ENCODE results near the gene PYM1.

DNA sequence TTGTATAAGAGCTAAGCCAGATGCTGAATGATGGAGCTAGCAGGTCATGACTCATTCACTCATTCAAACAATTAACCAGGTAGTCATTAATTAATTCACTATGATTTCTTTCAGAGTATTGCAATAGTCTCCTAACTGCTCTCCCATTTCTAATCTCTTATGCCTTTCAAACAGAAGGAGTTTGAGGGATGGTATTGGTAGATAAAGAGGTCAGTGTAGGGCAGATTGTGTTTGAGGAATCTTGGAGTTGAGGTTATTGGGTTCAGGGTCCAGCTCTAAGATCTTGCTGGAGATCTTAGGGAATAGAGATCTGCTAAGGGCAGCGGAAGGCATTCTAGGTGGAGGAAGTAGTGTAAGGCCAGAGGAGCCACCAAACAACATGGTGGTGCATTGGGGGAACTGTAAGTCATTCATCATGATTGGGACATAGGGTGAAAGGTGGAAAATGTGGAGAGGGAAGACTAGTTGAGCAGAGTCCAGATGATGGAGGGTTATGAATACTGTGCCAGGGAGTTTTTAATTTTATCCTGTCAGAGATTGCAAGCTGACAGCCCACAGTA, 15.0 kb upstream of the PYM1 start:
- TF ChIP-seq, protein P1, sequence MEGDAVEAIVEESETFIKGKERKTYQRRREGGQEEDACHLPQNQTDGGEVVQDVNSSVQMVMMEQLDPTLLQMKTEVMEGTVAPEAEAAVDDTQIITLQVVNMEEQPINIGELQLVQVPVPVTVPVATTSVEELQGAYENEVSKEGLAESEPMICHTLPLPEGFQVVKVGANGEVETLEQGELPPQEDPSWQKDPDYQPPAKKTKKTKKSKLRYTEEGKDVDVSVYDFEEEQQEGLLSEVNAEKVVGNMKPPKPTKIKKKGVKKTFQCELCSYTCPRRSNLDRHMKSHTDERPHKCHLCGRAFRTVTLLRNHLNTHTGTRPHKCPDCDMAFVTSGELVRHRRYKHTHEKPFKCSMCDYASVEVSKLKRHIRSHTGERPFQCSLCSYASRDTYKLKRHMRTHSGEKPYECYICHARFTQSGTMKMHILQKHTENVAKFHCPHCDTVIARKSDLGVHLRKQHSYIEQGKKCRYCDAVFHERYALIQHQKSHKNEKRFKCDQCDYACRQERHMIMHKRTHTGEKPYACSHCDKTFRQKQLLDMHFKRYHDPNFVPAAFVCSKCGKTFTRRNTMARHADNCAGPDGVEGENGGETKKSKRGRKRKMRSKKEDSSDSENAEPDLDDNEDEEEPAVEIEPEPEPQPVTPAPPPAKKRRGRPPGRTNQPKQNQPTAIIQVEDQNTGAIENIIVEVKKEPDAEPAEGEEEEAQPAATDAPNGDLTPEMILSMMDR (conservative IDR thresholded peaks at IDR 0.05; ENCODE audit: low read depth, low read length): no peak
- no peak for TF ChIP-seq POLR2A (IDR thresholded peaks at IDR 0.05; ENCODE audit: low read depth, low read length)
- TF ChIP-seq SMC3 (IDR thresholded peaks at IDR 0.05; ENCODE audit: low read depth, low read length): no peak
- TF ChIP-seq RFX5 (IDR thresholded peaks at IDR 0.05; ENCODE audit: low read depth, low read length): no peak
- TF ChIP-seq MAFK (IDR thresholded peaks at IDR 0.05; ENCODE audit: low read depth, low read length): no peak
- no peak for TF ChIP-seq MAZ (IDR thresholded peaks at IDR 0.05; ENCODE audit: borderline replicate concordance, low read depth, low read length)
- TF ChIP-seq CEBPB (IDR thresholded peaks at IDR 0.05; ENCODE audit: low read depth, low read length): no peak
- no peak for TF ChIP-seq MXI1 (IDR thresholded peaks at IDR 0.05; ENCODE audit: borderline replicate concordance, low read depth, low read length)
- no peak for TF ChIP-seq FOS (IDR thresholded peaks at IDR 0.05; ENCODE audit: low read depth, low read length)

Measured in IMR-90 (cell line).